Upper lobe of right lung (tissue), 1 donor: ENCODE results near the gene CRX. TPM values are rescaled to one million over a fixed set of nuclear protein-coding genes. Genes with fewer than 3 reads are reported as not detected.
"Not testable (repeated sequence)": the region's sequence is repeated elsewhere in the genome, so short reads cannot be mapped to it uniquely, and the experiment has no call there.

Experiments used
- ATAC-seq: fragments of 200-7000 bp; cut with Tn5 transposase; one replicate; pipeline ENCODE4 v1.9.1; 2020; ENCODE audit warnings: mild to moderate bottlenecking, moderate library complexity
- DNase-seq: peaks from one replicate; pipeline ENCODE4 v3.0.0-alpha.2; 2020
- H3K27ac ChIP-seq: fragments of 200-600 bp; one replicate; pipeline ENCODE4 v1.8.0; 2022
- H3K27me3 ChIP-seq: fragments of 200-600 bp; one replicate; pipeline ENCODE4 v1.8.0; 2022; ENCODE audit warnings: mild to moderate bottlenecking
- H3K36me3 ChIP-seq: fragments of 200-600 bp; one replicate; pipeline ENCODE4 v1.8.0; 2022
- H3K4me1 ChIP-seq: fragments of 200-600 bp; one replicate; pipeline ENCODE4 v1.8.0; 2022
- H3K4me3 ChIP-seq: fragments of 200-600 bp; one replicate; pipeline ENCODE4 v1.8.0; 2022; ENCODE audit warnings: mild to moderate bottlenecking
- H3K9me3 ChIP-seq: fragments of 200-600 bp; one replicate; pipeline ENCODE4 v1.8.0; 2022
- intact Hi-C: fragments of 100-400 bp; cut with DNase I; formaldehyde crosslinking; loops from one replicate; pipeline ENCODE4 v1.11.0; 2022
- total RNA-seq: library from RNA; stranded (reverse); fragmentation: NEBNext Ultra II Directional; extraction: Animal tissue kit (Norgen Biotek cat#: 25700); gene quantifications from one replicate; pipeline ENCODE4 v1.2.1, GENCODE V29; 2021
- TF ChIP-seq, protein P1 (sequence below): fragments of 200-600 bp; IDR thresholded peaks from one replicate; pipeline ENCODE4 v1.8.0; 2022; ENCODE audit warnings: antibody characterized with exemption
- donor health status: DM: no; HTN: yes; CAD: no; lungs with severe emphysema.

CRX gene
- total RNA-seq, 1 donor from 2014 or later: not detected

DNA sequence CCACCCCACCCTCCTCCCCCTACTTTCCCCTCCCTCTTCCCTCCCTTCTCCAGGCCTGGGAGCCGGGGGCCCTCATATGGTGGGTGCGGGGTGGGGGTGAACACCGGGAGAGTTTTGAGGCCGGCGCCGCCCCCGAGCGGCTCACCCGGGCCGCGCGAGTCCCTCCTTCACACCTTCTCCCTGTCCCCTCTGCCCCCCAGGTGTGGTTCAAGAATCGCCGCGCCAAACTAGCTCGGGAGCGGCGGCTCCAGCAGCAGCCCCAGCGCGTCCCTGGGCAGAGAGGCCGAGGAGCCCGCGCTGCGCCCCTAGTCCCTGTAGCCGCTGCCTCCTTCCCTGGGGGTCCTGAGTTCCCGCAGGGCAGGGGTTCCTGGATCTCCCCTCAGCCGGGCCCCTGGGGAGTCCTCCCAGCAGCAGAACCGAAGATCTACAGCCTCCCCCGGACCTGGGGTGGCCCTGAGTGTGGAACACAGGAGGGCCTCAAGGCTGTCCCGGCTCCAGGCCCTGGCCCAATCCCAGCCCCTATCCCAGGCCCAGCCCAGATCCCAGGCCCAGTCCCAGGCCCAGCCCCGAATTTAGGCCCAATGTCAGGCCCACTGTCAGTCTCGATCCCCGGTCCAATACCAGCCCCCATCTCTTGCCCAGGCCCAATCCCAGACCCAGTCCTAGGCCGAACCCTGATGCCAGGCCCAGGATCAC lies 39.0 kb downstream of the CRX start:
- Histone ChIP-seq H3K4me1 (no peaks in the 10 kb centered on the region), H3K4me3 (no peak overlapping the region), H3K9me3 (no peaks in the 10 kb centered on the region), H3K27ac (no peak overlapping the region), H3K27me3 (no peaks in the 10 kb centered on the region), H3K36me3 (no peaks in the 10 kb centered on the region)
- ATAC-seq (no peak), DNase-seq (no peak)
- intact Hi-C loops: no loop called here
- TF ChIP-seq, protein P1, sequence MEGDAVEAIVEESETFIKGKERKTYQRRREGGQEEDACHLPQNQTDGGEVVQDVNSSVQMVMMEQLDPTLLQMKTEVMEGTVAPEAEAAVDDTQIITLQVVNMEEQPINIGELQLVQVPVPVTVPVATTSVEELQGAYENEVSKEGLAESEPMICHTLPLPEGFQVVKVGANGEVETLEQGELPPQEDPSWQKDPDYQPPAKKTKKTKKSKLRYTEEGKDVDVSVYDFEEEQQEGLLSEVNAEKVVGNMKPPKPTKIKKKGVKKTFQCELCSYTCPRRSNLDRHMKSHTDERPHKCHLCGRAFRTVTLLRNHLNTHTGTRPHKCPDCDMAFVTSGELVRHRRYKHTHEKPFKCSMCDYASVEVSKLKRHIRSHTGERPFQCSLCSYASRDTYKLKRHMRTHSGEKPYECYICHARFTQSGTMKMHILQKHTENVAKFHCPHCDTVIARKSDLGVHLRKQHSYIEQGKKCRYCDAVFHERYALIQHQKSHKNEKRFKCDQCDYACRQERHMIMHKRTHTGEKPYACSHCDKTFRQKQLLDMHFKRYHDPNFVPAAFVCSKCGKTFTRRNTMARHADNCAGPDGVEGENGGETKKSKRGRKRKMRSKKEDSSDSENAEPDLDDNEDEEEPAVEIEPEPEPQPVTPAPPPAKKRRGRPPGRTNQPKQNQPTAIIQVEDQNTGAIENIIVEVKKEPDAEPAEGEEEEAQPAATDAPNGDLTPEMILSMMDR: no peak

DNA sequence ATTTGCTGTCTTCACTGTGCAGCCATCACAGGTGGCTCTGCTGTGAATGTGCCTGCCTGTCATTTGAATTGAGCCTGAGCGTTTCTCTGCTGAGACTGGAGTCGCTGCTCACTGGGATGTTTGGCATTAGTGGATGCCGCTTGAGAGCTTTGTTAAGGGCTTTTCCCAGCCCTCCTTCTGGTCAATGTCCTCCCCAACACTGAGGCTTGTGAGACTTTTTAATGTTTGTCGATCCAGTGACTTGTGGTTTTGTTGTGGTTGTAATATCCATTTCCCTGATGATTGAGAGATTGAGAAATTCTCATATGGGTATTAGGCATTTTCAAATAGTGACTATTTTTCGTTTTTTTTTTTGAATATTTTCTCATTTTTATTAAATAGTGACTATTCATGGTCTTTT lies 39.9 kb downstream of the CRX start:
- TF ChIP-seq, protein P1: no peak

DNA sequence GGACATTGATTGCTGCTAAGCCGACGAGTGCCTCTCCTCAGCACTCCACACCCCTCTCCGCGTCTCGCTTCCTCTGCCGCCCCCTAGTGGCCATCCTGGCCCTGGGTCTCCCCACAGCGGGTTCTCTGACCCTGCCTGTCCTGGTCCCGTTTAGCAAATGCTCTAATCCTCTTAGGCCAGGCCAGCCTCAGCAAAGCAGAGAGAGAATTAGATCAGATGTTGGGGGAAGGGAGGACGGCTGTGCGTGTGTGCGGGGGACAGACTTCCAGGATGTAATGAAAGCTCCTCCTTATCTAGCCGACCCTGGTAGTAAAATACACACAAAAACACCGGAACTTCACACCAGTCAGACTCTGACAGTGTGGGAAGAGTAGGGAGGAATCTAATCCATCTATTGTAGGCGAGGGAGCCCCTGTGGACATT lies 41.8 kb downstream of the CRX start:
- Histone ChIP-seq H3K4me1 (no peaks in the 10 kb centered on the region), H3K4me3 (no peak overlapping the region), H3K27ac (no peak overlapping the region), H3K27me3 (no peaks in the 10 kb centered on the region), H3K36me3 (no peaks in the 10 kb centered on the region), H3K9me3 (no peaks in the 10 kb centered on the region)
- TF ChIP-seq, protein P1: peak; percentile 99
- DNase-seq (peak; percentile 92), ATAC-seq (peak; percentile 96)
- intact Hi-C loops: no loop called here

More for the DNA sequence above, 39.9 kb downstream of the CRX start:
- no peak overlapping the region for H3K27ac ChIP-seq
- H3K9me3 ChIP-seq: no peaks in the 10 kb centered on the region
- intact Hi-C loops: no loop called here
- no peaks in the 10 kb centered on the region for H3K36me3 ChIP-seq
- no peak for ATAC-seq
- no peaks in the 10 kb centered on the region for H3K27me3 ChIP-seq
- no peak for DNase-seq
- H3K4me1 ChIP-seq: no peaks in the 10 kb centered on the region
- H3K4me3 ChIP-seq: no peak overlapping the region

DNA sequence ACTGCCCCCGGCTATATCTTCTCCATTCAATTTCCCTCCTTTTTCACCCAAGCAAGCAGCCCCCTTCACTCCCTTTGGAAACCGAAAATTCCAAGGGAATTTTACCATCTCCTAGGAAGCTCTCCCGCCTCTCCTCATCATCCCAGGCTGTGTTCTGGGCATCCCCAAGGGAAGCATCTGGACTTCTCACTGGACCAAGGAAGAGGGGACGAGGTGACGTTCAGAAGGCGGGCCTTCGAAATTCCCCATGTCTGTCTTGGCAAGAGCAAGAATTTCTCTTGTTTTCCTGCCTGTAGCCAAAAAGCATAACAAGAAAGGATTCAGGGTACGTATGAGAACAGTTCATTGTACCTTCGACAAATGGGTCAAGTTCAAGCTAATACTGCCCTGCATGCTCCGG lies 43.4 kb downstream of the CRX start:
- intact Hi-C loops: no loop called here
- H3K27me3 ChIP-seq: no peaks in the 10 kb centered on the region
- no peak overlapping the region for H3K4me3 ChIP-seq
- no peak overlapping the region for H3K27ac ChIP-seq
- no peaks in the 10 kb centered on the region for H3K9me3 ChIP-seq
- TF ChIP-seq, protein P1: no peak
- no peak for DNase-seq
- no peaks in the 10 kb centered on the region for H3K4me1 ChIP-seq
- no peaks in the 10 kb centered on the region for H3K36me3 ChIP-seq
- no peak for ATAC-seq

- TF ChIP-seq, protein P1: no peak
- intact Hi-C loops: no loop called here
- H3K9me3 ChIP-seq: no peaks in the 10 kb centered on the region
Observed at GRCh38 chr19:47878906-47879305, 57.2 kb downstream of the CRX start.

DNA sequence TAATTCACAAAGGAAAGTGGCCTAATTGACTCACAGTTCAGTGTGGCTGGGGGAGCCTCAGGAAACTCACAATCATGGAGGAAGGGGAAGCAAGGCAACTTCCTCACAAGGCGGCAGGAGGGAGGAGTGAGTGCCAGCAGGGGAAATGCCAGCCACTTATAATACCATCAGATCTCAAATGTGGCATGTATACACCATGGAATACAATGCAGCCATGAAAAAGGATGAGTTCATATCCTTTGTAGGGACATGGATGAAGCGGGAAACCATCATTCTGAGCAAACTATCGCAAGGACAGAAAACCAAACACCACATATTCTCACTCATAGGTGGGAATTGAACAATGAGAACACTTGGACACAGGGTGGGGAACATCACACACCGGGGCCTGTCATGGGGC lies 57.6 kb downstream of the CRX start:
- H3K4me1 ChIP-seq, ATAC-seq, DNase-seq, H3K36me3 ChIP-seq, intact Hi-C loops, H3K9me3 ChIP-seq, H3K4me3 ChIP-seq, H3K27ac ChIP-seq, H3K27me3 ChIP-seq: not testable (repeated sequence)

More at GRCh38 chr19:47878906-47879305, 57.2 kb downstream of the CRX start:
- Histone ChIP-seq H3K4me3 (no peak overlapping the region), H3K36me3 (no peaks in the 10 kb centered on the region), H3K27ac (no peak overlapping the region), H3K4me1 (no peaks in the 10 kb centered on the region), H3K27me3 (no peaks in the 10 kb centered on the region)
- DNase-seq: no peak
- no peak for ATAC-seq
